Loucy (cell line): ENCODE measurements around the gene FMNL3.

Experiments used
- EZH2phosphoT487 ChIP-seq: fragments of 200-600 bp; IDR thresholded peaks from 2 replicates; pipeline ENCODE4 v1.6.1; 2018; ENCODE audit warnings: antibody characterized with exemption, mild to moderate bottlenecking, moderate library complexity, borderline replicate concordance
- TF ChIP-seq, protein P1 (sequence below): fragments of 200-600 bp; sonication (generic); conservative IDR thresholded peaks from 2 replicates; pipeline ENCODE4 v1.5.1; 2014; ENCODE audit warnings: mild to moderate bottlenecking, antibody characterized with exemption, low read length

DNA sequence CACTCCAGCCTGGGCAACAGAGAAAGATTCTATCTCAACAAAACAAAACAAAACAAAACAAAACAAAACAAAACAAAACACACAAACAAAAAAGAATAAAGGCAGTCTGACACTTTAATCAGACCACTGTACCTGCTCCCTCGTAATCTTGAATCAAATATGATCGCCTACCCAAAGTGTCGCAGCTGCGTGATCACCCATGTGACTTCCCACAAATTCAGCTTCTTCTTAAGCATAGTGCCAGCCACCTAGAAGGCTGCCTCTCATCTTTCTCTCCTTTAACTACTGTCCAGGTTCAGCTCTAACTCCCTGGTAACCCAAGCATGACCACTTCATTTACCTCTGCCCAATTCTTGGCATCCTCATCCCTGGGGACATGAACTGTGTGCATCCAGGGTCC is 37.4 kb downstream of the FMNL3 start:
- TF ChIP-seq, protein P1, sequence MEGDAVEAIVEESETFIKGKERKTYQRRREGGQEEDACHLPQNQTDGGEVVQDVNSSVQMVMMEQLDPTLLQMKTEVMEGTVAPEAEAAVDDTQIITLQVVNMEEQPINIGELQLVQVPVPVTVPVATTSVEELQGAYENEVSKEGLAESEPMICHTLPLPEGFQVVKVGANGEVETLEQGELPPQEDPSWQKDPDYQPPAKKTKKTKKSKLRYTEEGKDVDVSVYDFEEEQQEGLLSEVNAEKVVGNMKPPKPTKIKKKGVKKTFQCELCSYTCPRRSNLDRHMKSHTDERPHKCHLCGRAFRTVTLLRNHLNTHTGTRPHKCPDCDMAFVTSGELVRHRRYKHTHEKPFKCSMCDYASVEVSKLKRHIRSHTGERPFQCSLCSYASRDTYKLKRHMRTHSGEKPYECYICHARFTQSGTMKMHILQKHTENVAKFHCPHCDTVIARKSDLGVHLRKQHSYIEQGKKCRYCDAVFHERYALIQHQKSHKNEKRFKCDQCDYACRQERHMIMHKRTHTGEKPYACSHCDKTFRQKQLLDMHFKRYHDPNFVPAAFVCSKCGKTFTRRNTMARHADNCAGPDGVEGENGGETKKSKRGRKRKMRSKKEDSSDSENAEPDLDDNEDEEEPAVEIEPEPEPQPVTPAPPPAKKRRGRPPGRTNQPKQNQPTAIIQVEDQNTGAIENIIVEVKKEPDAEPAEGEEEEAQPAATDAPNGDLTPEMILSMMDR: no peak
- no peak for TF ChIP-seq EZH2phosphoT487
